Ovary (tissue), 9 donors: Measurements from ENCODE around the gene CNOT10. TPM values are rescaled to one million over a fixed set of nuclear protein-coding genes. Genes with fewer than 3 reads are reported as not detected.

ENCODE experiments used
- DNase-seq, 5 donors: peaks; one replicate each; pipeline ENCODE4 v3.0.0-alpha.2; 2019 to 2020
- H3K27ac ChIP-seq, 2 donors: fragments of 200-600 bp; one replicate each; pipeline versions ENCODE4 v1.5.1 to v1.8.0; 2019 to 2022
- H3K27me3 ChIP-seq: fragments of 200-600 bp; one replicate; pipeline ENCODE4 v1.8.0; 2022
- H3K36me3 ChIP-seq: fragments of 200-600 bp; sonication (generic); one replicate; pipeline ENCODE4 v1.5.1; 2019
- H3K4me1 ChIP-seq: one replicate; pipeline ENCODE4 v1.8.1; 2013; ENCODE audit warnings: mild to moderate bottlenecking, moderate library complexity; ENCODE audit not compliant: insufficient read depth
- H3K4me3 ChIP-seq: fragments of 200-600 bp; sonication (generic); one replicate; pipeline ENCODE4 v1.5.1; 2017
- H3K9me3 ChIP-seq, 2 donors: fragments of 200-600 bp in 1 of 2; sonication (generic) in 1 of 2; one replicate each; pipeline versions ENCODE4 v1.5.1 to v1.8.1; 2013 to 2019; ENCODE audit warnings: mild to moderate bottlenecking in 1 of 2, moderate library complexity in 1 of 2
- CTCF ChIP-seq, 3 donors: fragments of 450-650 bp in 2 of 3; fragments of 200-600 bp in 1 of 3; IDR thresholded peaks; one replicate each; pipeline versions ENCODE4 v1.5.1 to v1.8.0; 2016 to 2022; ENCODE audit warnings: antibody characterized with exemption in 3 of 3, mild to moderate bottlenecking in 1 of 3
- EP300 ChIP-seq: sonication (generic); formaldehyde crosslinking; IDR thresholded peaks from one replicate; pipeline ENCODE4 v1.6.1; 2017; ENCODE audit warnings: antibody characterized with exemption
- POLR2A ChIP-seq: fragments of 450-650 bp; IDR thresholded peaks from one replicate; pipeline ENCODE4 v1.6.1; 2017; ENCODE audit warnings: antibody characterized with exemption, mild to moderate bottlenecking, moderate library complexity
- WGBS, 3 donors: extraction: QIAGEN DNeasy Blood & Tissue Kit in 1 of 3; methylation state at CpG; one replicate each; pipeline versions ENCODE4 v1.1.5 to v1.1.7; 2013 to 2017; 5-methylcytosine and 5-hydroxymethylcytosine counted together
- intact Hi-C, 4 donors: fragments of 100-400 bp; cut with DNase I; formaldehyde crosslinking; loops; one replicate each; pipeline versions ENCODE4 v1.11.0 to v1.15.1; 2022 to 2023
- polyA plus RNA-seq, 2 donors: library from polyadenylated mRNA; stranded (reverse); fragments of 200-250 nt in 1 of 2; fragments of 350-450 nt in 1 of 2; fragmentation: Illumina TruSeq in 1 of 2; extraction: RNeasy Lipid Tissue Mini Kit (QIAGEN cat#74804) in 1 of 2; gene quantifications; one replicate each; pipeline ENCODE4 v1.2.3, GENCODE V29; 2013 to 2014
- total RNA-seq, 7 donors: library from RNA; depleted of rRNA in 2 of 7; stranded (reverse); fragments of >200 nt in 2 of 7; fragmentation: NEBNext Ultra II Directional in 3 of 7; extraction: Animal tissue kit (Norgen Biotek cat#: 25700) in 3 of 7; gene quantifications; one replicate each; pipeline versions ENCODE4 v1.1.0 to v1.2.4, GENCODE V29; 2016 to 2023
- donor health status: DM: no; HTN: no; CAD: no; lungs with moderate emphysema.
- donor health status: DM: no; HTN: no; CAD: no.
- donor health status: Bipolar disorder and iron deficiency.
- donor health status: DM: yes; HTN: yes; CAD: no.
- donor health status: DM: no; HTN: no; CAD: no.
- donor health status: DM: yes; HTN: yes; CAD: no.

The CNOT10 gene
- total and polyA plus RNA-seq, 9 donors = 12.3 to 38.9 (median 24.1) TPM

GRCh38 chr3:32814361-32814760 is 129.4 kb downstream of the CNOT10 start:
- H3K4me1 ChIP-seq = no peaks in the 10 kb centered on the region
- no peak overlapping the region for H3K4me3 ChIP-seq
- H3K36me3 ChIP-seq = no peaks in the 10 kb centered on the region
- 82 to 86% (median 85%) methylated on average over 6 of the region's 6 CpGs for WGBS, 3 donors
- no peaks in the 10 kb centered on the region for H3K27me3 ChIP-seq
- TF ChIP-seq POLR2A (no peak), EP300 (no peak), CTCF (IDR thresholded peaks at IDR 0.05) (no peak)
- DNase-seq = no peak
- H3K27ac ChIP-seq = no peak overlapping the region
- intact Hi-C loops = no loop called here
- H3K9me3 ChIP-seq = no peaks in the 10 kb centered on the region

GRCh38 chr3:32815841-32816438 is 131.0 kb downstream of the CNOT10 start:
- Histone ChIP-seq H3K4me1 (no peaks in the 10 kb centered on the region), H3K27ac (no peak overlapping the region), H3K36me3 (no peaks in the 10 kb centered on the region), H3K27me3 (no peaks in the 10 kb centered on the region), H3K4me3 (no peak overlapping the region), H3K9me3 (no peaks in the 10 kb centered on the region)
- no peak for DNase-seq
- WGBS, 3 donors = 26 to 28% (median 27%) methylated on average over 21 of the region's 21 CpGs
- no peak for TF ChIP-seq CTCF (IDR thresholded peaks at IDR 0.05)
- TF ChIP-seq EP300 = no peak
- no peak for TF ChIP-seq POLR2A
- intact Hi-C loops = no loop called here

DNA sequence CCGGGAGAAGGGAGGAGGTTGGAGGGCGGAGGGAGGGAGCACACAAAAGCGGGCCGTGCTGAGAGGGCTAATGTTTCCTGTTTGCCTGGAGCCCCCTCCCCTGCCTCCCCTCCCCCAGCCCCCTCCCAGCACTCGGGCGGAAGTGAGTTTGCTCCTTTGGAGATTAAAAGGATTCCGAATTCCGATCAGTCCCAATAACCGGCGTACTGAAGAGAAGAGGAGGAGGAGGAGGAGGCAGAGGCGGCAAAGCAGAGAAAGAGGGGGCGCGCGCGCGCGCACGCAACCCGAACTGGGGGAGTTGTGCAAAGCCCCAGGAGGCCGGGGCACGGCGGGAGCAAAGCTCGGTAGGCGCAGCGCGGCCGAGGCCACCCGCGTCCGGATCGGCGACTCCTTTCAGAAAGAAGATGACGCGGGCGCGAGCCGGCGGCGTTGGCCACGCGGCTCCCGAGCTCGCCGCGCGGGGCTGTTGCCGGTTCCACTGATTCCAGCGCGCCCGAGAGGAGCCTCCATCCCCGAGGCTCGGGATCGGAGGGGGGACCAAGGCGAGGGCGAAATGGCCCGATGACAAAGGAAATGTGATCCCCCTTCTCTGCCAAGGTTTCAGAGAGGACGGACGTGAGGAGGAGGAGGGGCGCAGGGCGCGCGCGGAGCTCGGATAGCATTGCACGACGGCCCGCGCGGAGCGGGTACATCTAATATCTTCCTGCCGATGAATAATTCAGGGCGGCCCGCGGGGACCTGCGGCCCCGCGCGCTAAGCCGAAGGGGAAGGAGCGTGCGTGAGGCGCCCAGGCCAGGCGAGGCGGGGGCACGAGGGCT is 131.7 kb downstream of the CNOT10 start:
- no peaks in the 10 kb centered on the region for H3K36me3 ChIP-seq
- WGBS, 3 donors = 0 to 1% (median 1%) methylated on average over 63 to 85 of the region's 85 CpGs
- DNase-seq = no peak
- H3K27me3 ChIP-seq = no peaks in the 10 kb centered on the region
- no peaks in the 10 kb centered on the region for H3K4me1 ChIP-seq
- intact Hi-C loops = no loop called here
- no peak overlapping the region for H3K27ac ChIP-seq
- no peak overlapping the region for H3K4me3 ChIP-seq
- TF ChIP-seq CTCF (IDR thresholded peaks at IDR 0.05) (no peak), EP300 (no peak)
- no peaks in the 10 kb centered on the region for H3K9me3 ChIP-seq

DNA sequence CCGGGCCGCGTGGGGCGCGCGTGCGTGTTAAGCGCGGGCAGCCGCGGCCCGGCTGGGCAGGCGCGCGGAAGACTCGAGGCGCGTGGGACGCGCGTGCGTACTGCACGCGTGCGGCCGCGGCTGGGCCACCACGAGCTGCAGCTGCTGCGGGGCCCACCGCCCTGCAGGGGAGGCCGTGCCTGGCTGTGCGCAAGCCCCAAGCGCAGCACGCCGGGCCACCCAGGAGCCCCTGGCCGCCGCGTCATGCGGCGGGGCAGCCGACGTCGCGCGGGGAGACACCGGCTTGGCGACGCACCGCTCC is 132.2 kb downstream of the CNOT10 start:
- no peaks in the 10 kb centered on the region for H3K4me1 ChIP-seq
- intact Hi-C loops = no loop called here
- no peaks in the 10 kb centered on the region for H3K9me3 ChIP-seq
- H3K36me3 ChIP-seq = no peaks in the 10 kb centered on the region
- H3K27me3 ChIP-seq = no peaks in the 10 kb centered on the region
- no peak overlapping the region for H3K27ac ChIP-seq
- H3K4me3 ChIP-seq = no peak overlapping the region
- WGBS, 3 donors = 1 to 5% (median 3%) methylated on average over 17 to 49 of the region's 49 CpGs
- TF ChIP-seq CTCF (IDR thresholded peaks at IDR 0.05) = no peak
- TF ChIP-seq POLR2A = no peak
- TF ChIP-seq EP300 = no peak
- no peak for DNase-seq
